Loucy (cell line): Measurements from ENCODE around the gene ALCAM.

ENCODE experiments used
- EZH2phosphoT487 ChIP-seq: fragments of 200-600 bp; IDR thresholded peaks from 2 replicates; pipeline ENCODE4 v1.6.1; 2018; ENCODE audit warnings: antibody characterized with exemption, mild to moderate bottlenecking, moderate library complexity, borderline replicate concordance
- TF ChIP-seq, protein P1 (sequence below): fragments of 200-600 bp; sonication (generic); conservative IDR thresholded peaks from 2 replicates; pipeline ENCODE4 v1.5.1; 2014; ENCODE audit warnings: mild to moderate bottlenecking, antibody characterized with exemption, low read length

DNA sequence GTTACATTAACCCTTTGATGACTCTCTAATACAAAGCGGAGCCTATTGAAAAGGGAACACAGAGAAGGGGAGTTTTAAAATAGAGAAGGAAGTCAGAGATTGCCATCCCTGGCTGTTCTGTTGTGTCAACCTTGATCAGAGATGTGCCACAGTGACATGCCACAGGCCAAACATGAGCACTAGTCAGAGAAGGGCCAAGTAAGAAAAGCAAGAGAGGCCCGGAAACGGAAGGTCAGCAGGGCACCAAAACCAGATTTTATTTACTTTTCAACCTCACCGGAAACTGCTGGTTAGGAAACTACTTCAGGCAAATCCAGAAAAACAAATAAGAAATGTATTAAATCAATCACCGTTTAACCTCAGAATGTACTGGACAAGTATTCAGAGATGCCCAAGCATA lies 171.8 kb downstream of the ALCAM start:
- TF ChIP-seq, protein P1, sequence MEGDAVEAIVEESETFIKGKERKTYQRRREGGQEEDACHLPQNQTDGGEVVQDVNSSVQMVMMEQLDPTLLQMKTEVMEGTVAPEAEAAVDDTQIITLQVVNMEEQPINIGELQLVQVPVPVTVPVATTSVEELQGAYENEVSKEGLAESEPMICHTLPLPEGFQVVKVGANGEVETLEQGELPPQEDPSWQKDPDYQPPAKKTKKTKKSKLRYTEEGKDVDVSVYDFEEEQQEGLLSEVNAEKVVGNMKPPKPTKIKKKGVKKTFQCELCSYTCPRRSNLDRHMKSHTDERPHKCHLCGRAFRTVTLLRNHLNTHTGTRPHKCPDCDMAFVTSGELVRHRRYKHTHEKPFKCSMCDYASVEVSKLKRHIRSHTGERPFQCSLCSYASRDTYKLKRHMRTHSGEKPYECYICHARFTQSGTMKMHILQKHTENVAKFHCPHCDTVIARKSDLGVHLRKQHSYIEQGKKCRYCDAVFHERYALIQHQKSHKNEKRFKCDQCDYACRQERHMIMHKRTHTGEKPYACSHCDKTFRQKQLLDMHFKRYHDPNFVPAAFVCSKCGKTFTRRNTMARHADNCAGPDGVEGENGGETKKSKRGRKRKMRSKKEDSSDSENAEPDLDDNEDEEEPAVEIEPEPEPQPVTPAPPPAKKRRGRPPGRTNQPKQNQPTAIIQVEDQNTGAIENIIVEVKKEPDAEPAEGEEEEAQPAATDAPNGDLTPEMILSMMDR = no peak
- TF ChIP-seq EZH2phosphoT487 = no peak
